ENCODE results near the gene PPIP5K2.

GRCh38 chr5:103112910-103113309 lies 7.2 kb upstream of the PPIP5K2 start:
- TF ChIP-seq CTCF (IDR thresholded peaks at IDR 0.05): no peak
- no peak for TF ChIP-seq POLR2A (IDR thresholded peaks at IDR 0.05)
